GM21619 (cell line): ENCODE results near the gene GALK1.

ENCODE experiments used
- ATAC-seq: cut with Tn5 transposase; IDR thresholded peaks from one replicate; pipeline ENCODE4 v1.9.1; 2021; ENCODE audit not compliant: unreplicated experiment

Gene GALK1

GRCh38 chr17:75751676-75752404 lies 13.2 kb downstream of the GALK1 start:
- ATAC-seq, result no peak

GRCh38 chr17:75750661-75751423 lies 14.2 kb downstream of the GALK1 start:
- ATAC-seq, result no peak

GRCh38 chr17:75749545-75750389 lies 15.2 kb downstream of the GALK1 start:
- ATAC-seq, result no peak

- ATAC-seq, result no peak
Measured at GRCh38 chr17:75748706-75749105, 16.3 kb downstream of the GALK1 start.

- no peak for ATAC-seq
Measured at GRCh38 chr17:75743625-75744206, 21.3 kb downstream of the GALK1 start.

GRCh38 chr17:75742337-75742736 lies 22.7 kb downstream of the GALK1 start:
- no peak for ATAC-seq

- ATAC-seq, result no peak
Measured at GRCh38 chr17:75740631-75741077, 24.3 kb downstream of the GALK1 start.

GRCh38 chr17:75740215-75740614 lies 24.8 kb downstream of the GALK1 start:
- ATAC-seq, result no peak

- ATAC-seq, result no peak
Measured at GRCh38 chr17:75739801-75740200, 25.2 kb downstream of the GALK1 start.

GRCh38 chr17:75739174-75739573 lies 25.8 kb downstream of the GALK1 start:
- ATAC-seq, result no peak

- no peak for ATAC-seq
Measured at GRCh38 chr17:75738218-75738802, 26.7 kb downstream of the GALK1 start.

- no peak for ATAC-seq
Measured at GRCh38 chr17:75737133-75737962, 27.6 kb downstream of the GALK1 start.

GRCh38 chr17:75736173-75736835 lies 28.7 kb downstream of the GALK1 start:
- no peak for ATAC-seq

- no peak for ATAC-seq
Measured at GRCh38 chr17:75734674-75735294, 30.2 kb downstream of the GALK1 start.

- ATAC-seq, result no peak
Measured at GRCh38 chr17:75733471-75733870, 31.5 kb downstream of the GALK1 start.

GRCh38 chr17:75731716-75732498 lies 33.1 kb downstream of the GALK1 start:
- no peak for ATAC-seq

GRCh38 chr17:75731086-75731715 lies 33.8 kb downstream of the GALK1 start:
- ATAC-seq, result no peak

GRCh38 chr17:75730065-75730464 lies 34.9 kb downstream of the GALK1 start:
- no peak for ATAC-seq
